Loucy (cell line): ENCODE results near the gene FCN2.

Experiments used
- H2AFZ ChIP-seq: fragments of 200-600 bp; sonication (generic); 2 replicates; pipeline ENCODE4 v1.6.0; 2016; ENCODE audit warnings: antibody characterized with exemption, mild to moderate bottlenecking, low read length, moderate library complexity
- H3F3A ChIP-seq: fragments of 200-600 bp; 2 replicates; pipeline ENCODE4 v1.6.0; 2016; ENCODE audit warnings: antibody characterized with exemption, low read depth, mild to moderate bottlenecking
- H3K27me3 ChIP-seq: fragments of 200-600 bp; sonication (generic); 2 replicates; pipeline ENCODE4 v1.6.1; 2014; ENCODE audit warnings: low read length, mild to moderate bottlenecking; ENCODE audit not compliant: insufficient read depth, poor library complexity, severe bottlenecking
- H3K36me3 ChIP-seq: fragments of 200-600 bp; sonication (generic); 2 replicates; pipeline ENCODE4 v1.6.1; 2016; ENCODE audit warnings: low read length; ENCODE audit not compliant: insufficient read depth
- H3K4me1 ChIP-seq: fragments of 200-600 bp; sonication (generic); 2 replicates; pipeline ENCODE4 v1.5.1; 2014; ENCODE audit warnings: low read length, mild to moderate bottlenecking; ENCODE audit not compliant: insufficient read depth, poor library complexity, severe bottlenecking
- H3K4me2 ChIP-seq: fragments of 200-600 bp; sonication (generic); 2 replicates; pipeline ENCODE4 v1.6.0; 2014; ENCODE audit warnings: antibody characterized with exemption, low read length, low read depth, mild to moderate bottlenecking; ENCODE audit not compliant: poor library complexity, severe bottlenecking
- H3K4me3 ChIP-seq: fragments of 200-600 bp; sonication (generic); 2 replicates; pipeline ENCODE4 v1.5.1; 2014; ENCODE audit warnings: low read length, mild to moderate bottlenecking, mixed read lengths; ENCODE audit not compliant: poor library complexity, severe bottlenecking
- H3K79me2 ChIP-seq: fragments of 200-600 bp; sonication (generic); 2 replicates; pipeline ENCODE4 v1.6.1; 2014; ENCODE audit warnings: low read length; ENCODE audit not compliant: insufficient read depth
- H3K9ac ChIP-seq: fragments of 200-600 bp; sonication (generic); 2 replicates; pipeline ENCODE4 v1.6.0; 2014; ENCODE audit warnings: mild to moderate bottlenecking, low read depth, low read length, moderate library complexity; ENCODE audit not compliant: poor library complexity, severe bottlenecking
- H3K9me2 ChIP-seq: fragments of 200-600 bp; sonication (generic); replicated peaks from 2 replicates; pipeline ENCODE4 v1.6.1; 2016; ENCODE audit warnings: low read depth, low read length, mixed read lengths
- H3K9me3 ChIP-seq: fragments of 200-600 bp; sonication (generic); 2 replicates; pipeline ENCODE4 v1.6.1; 2014; ENCODE audit warnings: mild to moderate bottlenecking, antibody characterized with exemption, low read length, low read depth; ENCODE audit not compliant: insufficient read depth
- H4K20me1 ChIP-seq: fragments of 200-600 bp; sonication (generic); 2 replicates; pipeline ENCODE4 v1.6.0; 2014; ENCODE audit warnings: antibody characterized with exemption, low read length, mild to moderate bottlenecking; ENCODE audit not compliant: insufficient read depth, poor library complexity, severe bottlenecking
- CTCF ChIP-seq: fragments of 200-600 bp; sonication (generic); conservative IDR thresholded peaks from 2 replicates; pipeline ENCODE4 v1.5.1; 2014; ENCODE audit warnings: mild to moderate bottlenecking, antibody characterized with exemption, low read length
- EZH2phosphoT487 ChIP-seq: fragments of 200-600 bp; IDR thresholded peaks from 2 replicates; pipeline ENCODE4 v1.6.1; 2018; ENCODE audit warnings: antibody characterized with exemption, mild to moderate bottlenecking, moderate library complexity, borderline replicate concordance

FCN2 gene

GRCh38 chr9:134913041-134913712 is 32.6 kb downstream of the FCN2 start:
- H3K4me3 ChIP-seq, result no peak overlapping the region
- peaks cover 6% of the 10 kb centered on the region for H3K4me1 ChIP-seq
- no peak overlapping the region for H3K4me2 ChIP-seq
- no peaks in the 10 kb centered on the region for H4K20me1 ChIP-seq
- no peak overlapping the region for H2AFZ ChIP-seq
- no peaks in the 10 kb centered on the region for H3K9me2 ChIP-seq
- no peaks in the 10 kb centered on the region for H3K36me3 ChIP-seq
- H3K9me3 ChIP-seq, result peaks cover 5% of the 10 kb centered on the region; the same call in 1 of the 2 replicates
- TF ChIP-seq CTCF, result no peak
- no peak overlapping the region for H3K9ac ChIP-seq
- no peaks in the 10 kb centered on the region for H3K27me3 ChIP-seq
- H3F3A ChIP-seq, result no peaks in the 10 kb centered on the region
- H3K79me2 ChIP-seq, result no peaks in the 10 kb centered on the region

GRCh38 chr9:134913713-134914500 is 33.3 kb downstream of the FCN2 start:
- Histone ChIP-seq H3K4me1 (peaks cover 6% of the 10 kb centered on the region), H3K79me2 (no peaks in the 10 kb centered on the region), H3K36me3 (no peaks in the 10 kb centered on the region), H3K4me3 (no peak overlapping the region), H3F3A (no peaks in the 10 kb centered on the region), H3K9me3 (peaks cover 5% of the 10 kb centered on the region; the same call in 1 of the 2 replicates), H3K4me2 (no peak overlapping the region), H3K9ac (no peak overlapping the region), H3K9me2 (no peaks in the 10 kb centered on the region), H2AFZ (no peak overlapping the region), H4K20me1 (no peaks in the 10 kb centered on the region), H3K27me3 (no peaks in the 10 kb centered on the region)
- TF ChIP-seq CTCF (no peak), EZH2phosphoT487 (no peak)

GRCh38 chr9:134914501-134914834 is 33.9 kb downstream of the FCN2 start:
- Histone ChIP-seq H4K20me1 (no peaks in the 10 kb centered on the region), H3K27me3 (no peaks in the 10 kb centered on the region), H3K9me2 (no peaks in the 10 kb centered on the region), H3K4me2 (no peak overlapping the region), H3K9ac (no peak overlapping the region), H3K4me3 (no peak overlapping the region), H3F3A (no peaks in the 10 kb centered on the region), H3K4me1 (peaks cover 6% of the 10 kb centered on the region), H2AFZ (no peak overlapping the region), H3K36me3 (no peaks in the 10 kb centered on the region), H3K9me3 (peaks cover 8% of the 10 kb centered on the region; the same call in 1 of the 2 replicates), H3K79me2 (no peaks in the 10 kb centered on the region)
- TF ChIP-seq EZH2phosphoT487, result no peak
- no peak for TF ChIP-seq CTCF
